ENCODE results near the gene OR6P1. TPM values are rescaled to one million over a fixed set of nuclear protein-coding genes. Genes with fewer than 3 reads are reported as not detected.

Gene OR6P1
- total and polyA plus RNA-seq, 11 donors: not detected

DNA sequence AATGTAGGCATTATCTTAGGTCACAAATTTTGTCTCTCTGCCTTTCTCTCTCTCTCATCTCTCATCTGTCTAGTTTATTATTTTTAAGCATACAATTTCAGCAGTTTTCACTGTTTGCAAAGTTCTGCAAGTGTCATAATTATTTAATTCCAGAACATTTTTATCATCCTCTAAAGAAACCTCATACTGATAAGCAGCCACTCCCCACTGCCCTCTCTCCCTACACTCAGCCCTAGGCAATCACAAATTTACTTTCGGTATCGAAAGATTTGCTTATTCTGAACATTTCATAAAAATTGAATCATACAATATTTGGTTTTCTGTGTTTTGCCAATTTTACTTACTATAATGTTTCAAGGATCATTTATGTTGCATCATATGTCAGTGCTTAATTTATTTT, 32.8 kb downstream of the OR6P1 start:
- Histone ChIP-seq H3K27ac (peak overlapping the region in 1 of 12 donors; percentile 23), H3K27me3 (peaks cover 0 to 2% (median 0%) of the 10 kb centered on the region in 9 donors), H3K4me1 (no peaks in the 10 kb centered on the region), H3K36me3 (no peaks in the 10 kb centered on the region), H3K4me3 (no peak overlapping the region), H3K9me3 (no peaks in the 10 kb centered on the region)
- no peak for DNase-seq
- ATAC-seq: no peak
- TF ChIP-seq, protein P1, sequence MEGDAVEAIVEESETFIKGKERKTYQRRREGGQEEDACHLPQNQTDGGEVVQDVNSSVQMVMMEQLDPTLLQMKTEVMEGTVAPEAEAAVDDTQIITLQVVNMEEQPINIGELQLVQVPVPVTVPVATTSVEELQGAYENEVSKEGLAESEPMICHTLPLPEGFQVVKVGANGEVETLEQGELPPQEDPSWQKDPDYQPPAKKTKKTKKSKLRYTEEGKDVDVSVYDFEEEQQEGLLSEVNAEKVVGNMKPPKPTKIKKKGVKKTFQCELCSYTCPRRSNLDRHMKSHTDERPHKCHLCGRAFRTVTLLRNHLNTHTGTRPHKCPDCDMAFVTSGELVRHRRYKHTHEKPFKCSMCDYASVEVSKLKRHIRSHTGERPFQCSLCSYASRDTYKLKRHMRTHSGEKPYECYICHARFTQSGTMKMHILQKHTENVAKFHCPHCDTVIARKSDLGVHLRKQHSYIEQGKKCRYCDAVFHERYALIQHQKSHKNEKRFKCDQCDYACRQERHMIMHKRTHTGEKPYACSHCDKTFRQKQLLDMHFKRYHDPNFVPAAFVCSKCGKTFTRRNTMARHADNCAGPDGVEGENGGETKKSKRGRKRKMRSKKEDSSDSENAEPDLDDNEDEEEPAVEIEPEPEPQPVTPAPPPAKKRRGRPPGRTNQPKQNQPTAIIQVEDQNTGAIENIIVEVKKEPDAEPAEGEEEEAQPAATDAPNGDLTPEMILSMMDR (IDR thresholded peaks at IDR 0.05): no peak
- no peak for TF ChIP-seq POLR2A (IDR thresholded peaks at IDR 0.05)
- intact Hi-C loops (cut with DNase I): no loop called here
- WGBS, 4 donors: 83 to 90% (median 87%) methylated on average over 2 of the region's 2 CpGs

DNA sequence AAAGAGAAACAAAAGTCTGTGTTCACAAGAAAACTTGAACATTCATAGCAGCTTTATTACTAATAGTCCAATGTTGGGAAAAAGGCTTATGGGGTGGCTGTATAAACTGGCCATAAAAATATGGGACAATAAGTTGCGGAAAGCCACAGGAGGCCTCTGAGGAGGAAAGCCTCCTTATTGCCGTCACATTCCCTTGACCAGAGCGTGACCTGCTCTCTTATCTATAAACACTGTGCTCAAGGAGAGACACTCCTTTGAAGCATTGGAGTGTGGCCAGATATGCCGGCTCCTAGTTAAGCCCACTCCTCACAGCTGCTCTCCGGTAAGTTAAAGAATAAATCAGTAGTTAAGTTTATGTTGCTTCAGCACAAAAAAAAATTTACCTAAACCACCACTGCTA, 35.9 kb downstream of the OR6P1 start:
- ATAC-seq: no peak
- H3K36me3 ChIP-seq: no peaks in the 10 kb centered on the region
- no peak overlapping the region for H3K4me3 ChIP-seq
- H3K4me1 ChIP-seq: no peaks in the 10 kb centered on the region
- TF ChIP-seq, protein P1 (IDR thresholded peaks at IDR 0.05): no peak
- TF ChIP-seq POLR2A (IDR thresholded peaks at IDR 0.05): no peak
- peaks cover 0 to 2% (median 0%) of the 10 kb centered on the region in 9 donors for H3K27me3 ChIP-seq
- no peaks in the 10 kb centered on the region for H3K9me3 ChIP-seq
- 28 to 38% (median 33%) methylated on average over 5 of the region's 5 CpGs for WGBS, 4 donors
- DNase-seq: no peak
- intact Hi-C loops (cut with DNase I): no loop called here
- H3K27ac ChIP-seq: no peak overlapping the region

DNA sequence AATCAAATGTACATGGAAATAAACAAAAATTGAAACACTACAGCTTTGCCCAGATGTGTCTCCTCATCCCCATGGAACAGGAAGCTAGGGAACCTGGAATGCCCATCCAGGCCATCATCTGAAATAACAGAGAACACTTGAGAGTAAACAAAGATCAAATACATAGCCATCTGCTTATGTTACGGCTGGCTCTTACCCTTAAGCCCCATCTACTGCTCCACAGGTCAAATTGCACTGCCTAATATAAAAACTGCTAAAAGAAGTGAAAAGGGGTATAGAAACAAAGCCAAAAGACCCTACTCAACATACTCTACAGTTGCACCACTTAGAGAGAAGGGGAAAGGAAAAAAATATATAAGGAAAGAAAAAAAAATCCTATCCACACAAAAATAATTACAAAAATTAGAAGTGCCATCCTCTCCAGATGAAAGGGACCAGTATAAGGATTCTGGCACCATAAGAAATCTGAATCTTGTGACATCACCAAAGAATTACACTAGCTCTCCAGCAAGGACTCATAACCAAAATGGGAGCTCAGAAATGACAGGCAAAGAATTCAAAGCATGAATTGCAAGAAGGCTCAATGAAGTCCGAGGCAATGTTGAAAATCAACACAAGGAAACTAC, 43.1 kb downstream of the OR6P1 start:
- Histone ChIP-seq H3K4me3 (no peak overlapping the region), H3K4me1 (no peaks in the 10 kb centered on the region), H3K27me3 (no peaks in the 10 kb centered on the region), H3K27ac (no peak overlapping the region), H3K36me3 (no peaks in the 10 kb centered on the region), H3K9me3 (peaks cover 0 to 15% (median 0%) of the 10 kb centered on the region in 12 donors)
- 1 to 76% (median 37%) methylated on average over 2 of the region's 2 CpGs for WGBS, 4 donors
- ATAC-seq: peak in 1 of 4 donors; percentile 38
- TF ChIP-seq POLR2A (IDR thresholded peaks at IDR 0.05): no peak
- TF ChIP-seq, protein P1 (IDR thresholded peaks at IDR 0.05): peak in 9 of 12 donors; percentile 30 to 68 (median 48)
- intact Hi-C loops (cut with DNase I): loop anchor here in 3 of 10 donors (5.0 to 10.0 kb wide), 3 partner anchors 323 to 563 kb away; no protein-coding TSS in a partner anchor
- DNase-seq: no peak

DNA sequence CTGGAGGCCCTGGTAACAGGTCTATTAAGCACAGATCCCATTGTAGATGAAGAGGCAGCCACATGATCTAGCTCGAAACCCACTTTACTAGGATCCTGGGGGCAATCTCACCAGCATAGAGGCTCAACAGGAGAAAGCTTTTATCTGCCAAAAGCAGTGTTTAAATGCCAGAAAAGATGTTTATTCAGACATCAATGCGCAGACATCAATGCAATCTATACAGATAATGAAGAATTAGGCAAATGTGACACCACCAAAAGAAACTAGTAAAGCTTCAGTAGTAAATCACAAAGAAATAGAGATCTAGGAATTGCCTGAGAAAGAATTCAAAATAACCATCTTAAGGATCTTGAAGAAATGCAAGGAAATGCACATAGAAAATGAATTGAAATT, 48.7 kb downstream of the OR6P1 start:
- no peaks in the 10 kb centered on the region for H3K36me3 ChIP-seq
- DNase-seq (no peak), ATAC-seq (no peak)
- 73 to 88% (median 86%) methylated on average over 2 of the region's 2 CpGs for WGBS, 4 donors
- H3K9me3 ChIP-seq: peaks cover 0 to 5% (median 0%) of the 10 kb centered on the region in 12 donors
- no peaks in the 10 kb centered on the region for H3K4me1 ChIP-seq
- TF ChIP-seq, protein P1 (IDR thresholded peaks at IDR 0.05): no peak
- no peak for TF ChIP-seq POLR2A (IDR thresholded peaks at IDR 0.05)
- peaks cover 0 to 3% (median 0%) of the 10 kb centered on the region in 9 donors for H3K27me3 ChIP-seq
- intact Hi-C loops (cut with DNase I): loop anchor here in 3 of 10 donors (10.0 kb wide), 2 partner anchors 317 to 557 kb away; no protein-coding TSS in a partner anchor
- H3K4me3 ChIP-seq: no peak overlapping the region
- H3K27ac ChIP-seq: no peak overlapping the region
